ENCODE measurements around the gene TSPAN2. TPM values are rescaled to one million over a fixed set of nuclear protein-coding genes. Genes with fewer than 3 reads are reported as not detected.
"Not testable (repeated sequence)": the region's sequence is repeated elsewhere in the genome, so short reads cannot be mapped to it uniquely, and the experiment has no call there.

The TSPAN2 gene
- total RNA-seq, 1 donor from 2014 or later, result 1.3 TPM

GRCh38 chr1:115040501-115040900, 48.8 kb downstream of the TSPAN2 start:
- no peak for DNase-seq (ENCODE audit: low read depth in 2 of 2)

GRCh38 chr1:115036814-115037507, 52.3 kb downstream of the TSPAN2 start:
- no peak for DNase-seq (ENCODE audit: low read depth in 2 of 2)

GRCh38 chr1:115035652-115036051, 53.7 kb downstream of the TSPAN2 start:
- no peak for DNase-seq (ENCODE audit: low read depth in 2 of 2)

GRCh38 chr1:115031595-115031994, 57.7 kb downstream of the TSPAN2 start:
- no peak for DNase-seq (ENCODE audit: low read depth in 2 of 2)

- DNase-seq (ENCODE audit: low read depth in 2 of 2), result no peak
These were observed 59.8 kb downstream of the TSPAN2 start, which contains the start of gene TSHB for GRCh38 chr1:115029526-115029925. Gene TSHB, plus strand, starts transcription at chr1:115029826. Its CDS starts 3,537 bp downstream, at chr1:115033363.

- no peak for DNase-seq (ENCODE audit: low read depth in 2 of 2)
These were observed 65.7 kb downstream of the TSPAN2 start for GRCh38 chr1:115023593-115023992.

GRCh38 chr1:115021145-115021544, 68.2 kb downstream of the TSPAN2 start:
- no peak for DNase-seq (ENCODE audit: low read depth in 2 of 2)

GRCh38 chr1:115019549-115019948, 69.8 kb downstream of the TSPAN2 start:
- DNase-seq (ENCODE audit: low read depth in 2 of 2), result not testable (repeated sequence)

- no peak for DNase-seq (ENCODE audit: low read depth in 2 of 2)
These were observed 75.5 kb downstream of the TSPAN2 start for GRCh38 chr1:115013792-115014191.

- DNase-seq (ENCODE audit: low read depth in 2 of 2), result no peak
These were observed 76.9 kb downstream of the TSPAN2 start for GRCh38 chr1:115012434-115012833.

GRCh38 chr1:115012006-115012405, 77.3 kb downstream of the TSPAN2 start:
- no peak for DNase-seq (ENCODE audit: low read depth in 2 of 2)

- DNase-seq (ENCODE audit: low read depth in 2 of 2), result no peak
These were observed 83.1 kb downstream of the TSPAN2 start for GRCh38 chr1:115006191-115006590.

Other genes with a start within 250 kb of the TSPAN2 start
- gene SYCP1, start 234.6 kb downstream of the TSPAN2 start, total RNA-seq, result not detected in 2 replicates
- gene TSHB, start 59.7 kb downstream of the TSPAN2 start, total RNA-seq, result not detected in 2 replicates
- 0.26 and 0.51 TPM in 2 replicates for gene NGF, start 248.7 kb upstream of the TSPAN2 start, total RNA-seq

Measured in dermis microvascular lymphatic vessel endothelial cell (primary cell).